ENCODE measurements around the gene RANBP2. TPM values are rescaled to one million over a fixed set of nuclear protein-coding genes. Genes with fewer than 3 reads are reported as not detected.
A peak's percentile ranks its signal among the peaks of the same experiment; 100 is the strongest.
"Not testable (repeated sequence)": the region's sequence is repeated elsewhere in the genome, so short reads cannot be mapped to it uniquely, and the experiment has no call there.

The RANBP2 gene
- total and polyA plus RNA-seq, 9 of the 15 experiments (the other 6 are each of a cell fraction or from before 2014, with no cell fraction given), result 11.7 to 97.4 (median 48.1) TPM

- DNase-seq (ENCODE audit: extremely low read depth in 1 of 4, low spot score in 3 of 4); H3K9ac ChIP-seq (ENCODE audit: insufficient read depth in 1 of 2, low read depth in 2 of 2, low read length in 2 of 2); BruUV-seq (replicated peaks); H4K20me1 ChIP-seq (replicated peaks; ENCODE audit: control insufficient read depth, insufficient read depth, low read length); H3K4me2 ChIP-seq (ENCODE audit: insufficient read depth, low read length); H3K36me3 ChIP-seq (ENCODE audit: control insufficient read depth, insufficient read depth, low read length); CTCF ChIA-PET (ENCODE audit: low intra/inter-chr PET ratio); in situ Hi-C loops (cut with MboI); H2AFZ ChIP-seq (ENCODE audit: low read depth, low read length); POLR2A ChIA-PET; H3K9me1 ChIP-seq (ENCODE audit: control insufficient read depth, insufficient read depth, low read length); H3K27me3 ChIP-seq (ENCODE audit: control insufficient read depth in 2 of 2, insufficient read depth in 2 of 2, low read length in 2 of 2); H3K9me3 ChIP-seq (replicated peaks; ENCODE audit: control insufficient read depth, insufficient read depth, low read depth, low read length); H3K27ac ChIP-seq (ENCODE audit: extremely low read depth, low read depth, low read length); H3K4me1 ChIP-seq (replicated peaks in 1 of 2; ENCODE audit: control insufficient read depth in 2 of 2, insufficient read depth in 2 of 2, low read length in 2 of 2); H3K4me3 ChIP-seq; FAIRE-seq: not testable (repeated sequence)
- TF ChIP-seq ZBTB33 (CRISPR knock-in tag; IDR thresholded peaks at IDR 0.05), result peak; percentile 37; the same call in 1 of the 2 replicates
- TF ChIP-seq HMBOX1 (IDR thresholded peaks at IDR 0.05), result peak; percentile 85
- ATAC-seq, result peak; percentile 42; the same call in 2 of the 3 replicates
- WGBS (ENCODE audit: insufficient coverage, low coverage, missing lambda C conversion rate), result 51% methylated on average over 8 of the region's 9 CpGs
- peaks cover 72% of the 10 kb centered on the region for H3K79me2 ChIP-seq (ENCODE audit: control insufficient read depth, insufficient read depth, low read length)
- intact Hi-C loops (cut with micrococcal nuclease), result loop anchor here (10.0 kb wide), 1 partner anchor 121 kb away; no protein-coding TSS in a partner anchor
Observed at GRCh38 chr2:108726048-108726447, 6.8 kb downstream of the RANBP2 start.

DNA sequence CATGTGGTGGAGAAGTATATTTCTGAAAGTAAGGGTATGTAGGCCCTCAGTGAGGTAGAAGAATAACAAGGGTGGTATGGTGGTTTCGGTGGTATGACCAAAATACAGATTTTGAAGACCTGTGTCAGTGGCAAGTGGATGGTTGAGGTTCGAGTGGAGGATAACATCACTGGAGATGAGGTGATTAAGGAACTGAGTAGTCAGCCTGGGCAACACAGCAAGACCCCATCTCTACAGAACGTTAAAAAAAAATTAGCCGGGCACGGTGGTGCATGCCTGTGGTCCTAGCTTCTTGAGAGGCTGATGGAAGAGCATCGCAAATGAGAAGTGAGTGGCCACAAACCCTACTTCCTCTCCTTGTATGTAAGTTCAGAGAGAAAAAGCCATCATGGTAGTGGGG is 15.4 kb downstream of the RANBP2 start:
- H3K4me1 ChIP-seq (replicated peaks in 1 of 2; ENCODE audit: control insufficient read depth in 2 of 2, insufficient read depth in 2 of 2, low read length in 2 of 2); H2AFZ ChIP-seq (ENCODE audit: low read depth, low read length); H3K9ac ChIP-seq (ENCODE audit: insufficient read depth in 1 of 2, low read depth in 2 of 2, low read length in 2 of 2); H3K27ac ChIP-seq (ENCODE audit: extremely low read depth, low read depth, low read length); POLR2A ChIA-PET; H3K27me3 ChIP-seq (ENCODE audit: control insufficient read depth in 2 of 2, insufficient read depth in 2 of 2, low read length in 2 of 2); in situ Hi-C loops (cut with MboI); H4K20me1 ChIP-seq (replicated peaks; ENCODE audit: control insufficient read depth, insufficient read depth, low read length); H3K4me3 ChIP-seq; H3K4me2 ChIP-seq (ENCODE audit: insufficient read depth, low read length); FAIRE-seq; DNase-seq (ENCODE audit: extremely low read depth in 1 of 4, low spot score in 3 of 4); H3K9me1 ChIP-seq (ENCODE audit: control insufficient read depth, insufficient read depth, low read length); intact Hi-C loops (cut with micrococcal nuclease); H3K79me2 ChIP-seq (ENCODE audit: control insufficient read depth, insufficient read depth, low read length); H3K9me3 ChIP-seq (replicated peaks; ENCODE audit: control insufficient read depth, insufficient read depth, low read depth, low read length); ATAC-seq; CTCF ChIA-PET (ENCODE audit: low intra/inter-chr PET ratio): not testable (repeated sequence)
- peaks cover 42% of the 10 kb centered on the region; the same call in 1 of the 3 replicates for H3K36me3 ChIP-seq (ENCODE audit: control insufficient read depth, insufficient read depth, low read length)
- 94% methylated on average over 5 of the region's 6 CpGs for WGBS (ENCODE audit: insufficient coverage, low coverage, missing lambda C conversion rate)
- BruUV-seq (replicated peaks), result TSS peak; percentile 8

DNA sequence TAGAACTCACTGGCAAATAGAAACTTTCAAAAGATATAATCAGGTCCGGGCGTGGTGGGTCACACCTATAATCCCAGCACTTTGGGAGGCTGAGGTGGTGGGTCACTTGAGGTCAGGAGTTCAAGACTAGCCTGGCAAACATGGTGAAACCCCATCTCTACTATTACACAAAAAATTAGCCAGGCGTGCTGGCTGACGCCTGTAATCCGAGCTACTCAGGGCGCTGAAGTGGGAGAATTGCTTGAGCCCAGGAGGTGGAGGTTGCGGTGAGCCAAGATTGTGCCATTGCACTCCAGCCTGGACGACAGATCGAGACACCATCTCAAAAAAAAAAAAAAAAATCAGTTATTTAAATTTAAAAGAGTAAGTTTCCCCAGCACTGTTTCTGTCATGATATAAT is 38.7 kb downstream of the RANBP2 start:
- BruUV-seq (replicated peaks); CTCF ChIA-PET (ENCODE audit: low intra/inter-chr PET ratio); H3K27ac ChIP-seq (ENCODE audit: extremely low read depth, low read depth, low read length); POLR2A ChIA-PET; H3K9me1 ChIP-seq (ENCODE audit: control insufficient read depth, insufficient read depth, low read length); H3K4me1 ChIP-seq (replicated peaks in 1 of 2; ENCODE audit: control insufficient read depth in 2 of 2, insufficient read depth in 2 of 2, low read length in 2 of 2); H3K9ac ChIP-seq (ENCODE audit: insufficient read depth in 1 of 2, low read depth in 2 of 2, low read length in 2 of 2); H3K9me3 ChIP-seq (replicated peaks; ENCODE audit: control insufficient read depth, insufficient read depth, low read depth, low read length); H3K4me3 ChIP-seq; H2AFZ ChIP-seq (ENCODE audit: low read depth, low read length); ATAC-seq; intact Hi-C loops (cut with micrococcal nuclease); DNase-seq (ENCODE audit: extremely low read depth in 1 of 4, low spot score in 3 of 4); H4K20me1 ChIP-seq (replicated peaks; ENCODE audit: control insufficient read depth, insufficient read depth, low read length); H3K4me2 ChIP-seq (ENCODE audit: insufficient read depth, low read length); H3K27me3 ChIP-seq (ENCODE audit: control insufficient read depth in 2 of 2, insufficient read depth in 2 of 2, low read length in 2 of 2); H3K79me2 ChIP-seq (ENCODE audit: control insufficient read depth, insufficient read depth, low read length); FAIRE-seq: not testable (repeated sequence)
- 94% methylated on average over 9 of the region's 9 CpGs for WGBS (ENCODE audit: insufficient coverage, low coverage, missing lambda C conversion rate)
- peaks cover 28% of the 10 kb centered on the region for H3K36me3 ChIP-seq (ENCODE audit: control insufficient read depth, insufficient read depth, low read length)
- in situ Hi-C loops (cut with MboI), result loop anchor here (25.0 kb wide), 1 partner anchor 896 kb away; no protein-coding TSS in a partner anchor
